SU-DHL-6 (cell line): Measurements from ENCODE around the gene CRX.

ENCODE experiments used
- H2AFZ ChIP-seq: fragments of 200-600 bp; sonication (generic); 2 replicates; pipeline ENCODE4 v1.6.1; 2014; ENCODE audit warnings: low read depth, mild to moderate bottlenecking, moderate library complexity, mixed read lengths, antibody characterized with exemption, low read length; ENCODE audit not compliant: severe bottlenecking
- H3F3A ChIP-seq: fragments of 200-600 bp; shearing (Covaris generic); 2 replicates; pipeline ENCODE4 v1.6.0; 2016; ENCODE audit warnings: antibody characterized with exemption, mild to moderate bottlenecking; ENCODE audit not compliant: insufficient read depth
- H3K27ac ChIP-seq: fragments of 200-600 bp; sonication (generic); 2 replicates; pipeline ENCODE4 v1.5.1; 2016; ENCODE audit warnings: low read depth, mild to moderate bottlenecking, low read length, moderate library complexity, mixed read lengths
- H3K27me3 ChIP-seq: fragments of 200-600 bp; sonication (generic), shearing (Covaris generic); 2 replicates; pipeline ENCODE4 v1.6.0; 2014; ENCODE audit warnings: mild to moderate bottlenecking, low read length
- H3K36me3 ChIP-seq: fragments of 200-600 bp; sonication (generic); 2 replicates; pipeline ENCODE4 v1.6.1; 2014; ENCODE audit warnings: mild to moderate bottlenecking, low read length, mixed read lengths
- H3K4me2 ChIP-seq: fragments of 300-600, 200-600 bp; shearing (Covaris generic), sonication (generic); 2 replicates; pipeline ENCODE4 v1.6.0; 2014; ENCODE audit warnings: low read length, low read depth, mild to moderate bottlenecking; ENCODE audit not compliant: poor library complexity, severe bottlenecking
- H3K4me3 ChIP-seq: fragments of 200-600 bp; sonication (generic); 2 replicates; pipeline ENCODE4 v1.5.1; 2014; ENCODE audit warnings: antibody characterized with exemption, low read length, mild to moderate bottlenecking, mixed read lengths; ENCODE audit not compliant: insufficient read depth, poor library complexity, severe bottlenecking
- H3K79me2 ChIP-seq: fragments of 200-600 bp; sonication (generic); 2 replicates; pipeline ENCODE4 v1.6.1; 2014; ENCODE audit warnings: mild to moderate bottlenecking, low read length, moderate library complexity; ENCODE audit not compliant: insufficient read depth
- H3K9ac ChIP-seq: fragments of 200-600 bp; sonication (generic); 2 replicates; pipeline ENCODE4 v1.7.0; 2014; ENCODE audit warnings: mild to moderate bottlenecking, low read length
- H3K9me2 ChIP-seq: fragments of 200-600 bp; sonication (generic); replicated peaks from 2 replicates; pipeline ENCODE4 v1.6.1; 2014; ENCODE audit warnings: low read length; ENCODE audit not compliant: insufficient read depth
- H3K9me3 ChIP-seq: fragments of 200-600 bp; sonication (generic); 2 replicates; pipeline ENCODE4 v1.6.1; 2014; ENCODE audit warnings: low read length, mixed read lengths; ENCODE audit not compliant: insufficient read depth
- H4K20me1 ChIP-seq: fragments of 200-600 bp; sonication (generic); 2 replicates; pipeline ENCODE4 v1.6.1; 2014; ENCODE audit warnings: low read depth, mild to moderate bottlenecking, antibody characterized with exemption, low read length, moderate library complexity, mixed read lengths
- EZH2phosphoT487 ChIP-seq: fragments of 200-600 bp; sonication (generic), shearing (Covaris generic); conservative IDR thresholded peaks from 2 replicates; pipeline ENCODE4 v1.6.1; 2018; ENCODE audit warnings: mild to moderate bottlenecking, antibody characterized with exemption, low read length, moderate library complexity, mixed read lengths
- TF ChIP-seq, protein P1 (sequence below): fragments of 200-600 bp; sonication (generic); IDR thresholded peaks from one replicate; pipeline ENCODE4 v1.5.1; 2017; ENCODE audit warnings: antibody characterized with exemption, mild to moderate bottlenecking, low read length, moderate library complexity; ENCODE audit not compliant: insufficient read depth, poor library complexity, severe bottlenecking

Gene CRX

DNA sequence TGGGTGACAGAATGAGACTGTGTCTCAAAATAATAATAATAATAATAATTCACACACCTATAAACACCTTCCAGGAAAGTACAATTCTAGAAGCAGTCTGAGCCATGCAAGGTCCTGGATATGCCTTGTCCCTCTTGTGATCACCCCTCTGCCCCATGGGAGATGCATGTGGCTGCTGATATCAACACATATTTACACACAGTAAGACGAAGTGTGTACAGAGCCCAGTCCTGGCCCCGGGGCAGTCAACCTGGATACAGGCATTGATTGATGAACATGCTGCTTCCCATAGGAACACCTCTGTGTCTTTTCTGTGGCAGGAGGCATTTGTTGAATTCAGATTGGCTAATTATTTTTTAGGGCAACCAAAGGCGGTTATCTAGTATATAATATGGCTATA, 61.2 kb downstream of the CRX start:
- no peaks in the 10 kb centered on the region for H3K27me3 ChIP-seq
- no peaks in the 10 kb centered on the region for H3K36me3 ChIP-seq
- no peaks in the 10 kb centered on the region for H3K9me3 ChIP-seq
- no peak overlapping the region for H3K9ac ChIP-seq
- no peak for TF ChIP-seq EZH2phosphoT487
- TF ChIP-seq, protein P1, sequence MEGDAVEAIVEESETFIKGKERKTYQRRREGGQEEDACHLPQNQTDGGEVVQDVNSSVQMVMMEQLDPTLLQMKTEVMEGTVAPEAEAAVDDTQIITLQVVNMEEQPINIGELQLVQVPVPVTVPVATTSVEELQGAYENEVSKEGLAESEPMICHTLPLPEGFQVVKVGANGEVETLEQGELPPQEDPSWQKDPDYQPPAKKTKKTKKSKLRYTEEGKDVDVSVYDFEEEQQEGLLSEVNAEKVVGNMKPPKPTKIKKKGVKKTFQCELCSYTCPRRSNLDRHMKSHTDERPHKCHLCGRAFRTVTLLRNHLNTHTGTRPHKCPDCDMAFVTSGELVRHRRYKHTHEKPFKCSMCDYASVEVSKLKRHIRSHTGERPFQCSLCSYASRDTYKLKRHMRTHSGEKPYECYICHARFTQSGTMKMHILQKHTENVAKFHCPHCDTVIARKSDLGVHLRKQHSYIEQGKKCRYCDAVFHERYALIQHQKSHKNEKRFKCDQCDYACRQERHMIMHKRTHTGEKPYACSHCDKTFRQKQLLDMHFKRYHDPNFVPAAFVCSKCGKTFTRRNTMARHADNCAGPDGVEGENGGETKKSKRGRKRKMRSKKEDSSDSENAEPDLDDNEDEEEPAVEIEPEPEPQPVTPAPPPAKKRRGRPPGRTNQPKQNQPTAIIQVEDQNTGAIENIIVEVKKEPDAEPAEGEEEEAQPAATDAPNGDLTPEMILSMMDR: no peak
- no peak overlapping the region for H3K4me2 ChIP-seq
- H4K20me1 ChIP-seq: no peaks in the 10 kb centered on the region
- no peaks in the 10 kb centered on the region for H3K9me2 ChIP-seq
- no peak overlapping the region for H3K27ac ChIP-seq
- no peaks in the 10 kb centered on the region for H3F3A ChIP-seq
- H2AFZ ChIP-seq: no peak overlapping the region
- no peaks in the 10 kb centered on the region for H3K79me2 ChIP-seq
- H3K4me3 ChIP-seq: no peak overlapping the region

DNA sequence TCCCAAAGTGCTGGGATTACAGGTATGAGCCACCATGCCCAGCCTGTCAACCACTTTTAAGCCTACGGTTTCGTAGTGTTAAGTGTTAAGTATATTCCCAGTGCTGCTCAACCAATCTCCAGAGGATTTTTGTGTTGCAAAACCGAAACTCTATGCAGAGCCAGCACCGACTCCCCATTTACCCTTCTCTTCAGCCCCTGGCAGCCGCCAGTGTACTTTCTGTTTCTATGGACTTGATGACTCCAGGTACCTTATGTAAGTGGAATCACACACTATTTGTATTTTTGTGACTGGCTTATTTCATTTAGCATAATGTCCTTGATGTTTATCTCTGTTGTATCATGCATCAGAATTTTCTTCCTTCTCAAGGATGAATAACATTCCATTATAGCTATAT, 63.3 kb downstream of the CRX start:
- Histone ChIP-seq H3F3A (no peaks in the 10 kb centered on the region), H3K9me2 (no peaks in the 10 kb centered on the region), H3K27me3 (no peaks in the 10 kb centered on the region), H3K9me3 (no peaks in the 10 kb centered on the region), H3K27ac (no peak overlapping the region), H3K36me3 (no peaks in the 10 kb centered on the region), H3K4me3 (no peak overlapping the region), H3K9ac (no peak overlapping the region), H2AFZ (no peak overlapping the region), H3K79me2 (no peaks in the 10 kb centered on the region), H3K4me2 (no peak overlapping the region), H4K20me1 (no peaks in the 10 kb centered on the region)
- TF ChIP-seq, protein P1: no peak
- TF ChIP-seq EZH2phosphoT487: no peak

DNA sequence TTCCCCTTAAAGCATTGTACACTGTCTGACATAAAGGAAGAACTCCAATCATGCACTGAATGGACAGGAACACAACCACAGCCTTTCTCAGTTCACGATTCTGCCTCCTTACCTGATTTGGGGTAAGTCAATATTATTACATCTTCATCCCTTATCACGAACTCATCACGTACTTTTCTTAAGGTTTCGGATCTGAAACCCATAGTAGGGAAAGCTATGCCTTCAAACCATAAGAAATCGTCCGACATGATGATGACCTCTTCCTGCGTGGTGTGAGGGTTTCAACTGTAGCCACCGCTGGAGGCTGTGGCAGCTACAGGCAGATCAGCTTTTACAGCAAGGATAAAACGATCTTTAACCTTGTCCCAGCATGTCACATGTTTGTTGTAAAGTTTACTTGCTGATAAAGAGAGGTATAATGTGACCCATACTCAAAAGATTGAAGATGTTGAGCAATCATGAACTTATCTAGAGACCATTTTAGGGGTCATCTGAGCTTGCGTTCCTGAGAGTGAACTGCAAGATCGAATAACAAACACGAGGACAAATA, 64.3 kb downstream of the CRX start, which contains the start of gene SULT2A1:
Gene SULT2A1 (minus strand): TSS at position 306 of the 550 bp plus-strand sequence. CDS start 58 bp downstream, at position 248.
- Histone ChIP-seq H4K20me1 (no peaks in the 10 kb centered on the region), H3K9ac (no peak within 1 kb of the TSS), H3K4me3 (no peak within 1 kb of the TSS), H3K27me3 (no peaks in the 10 kb centered on the region), H3K27ac (no peak within 1 kb of the TSS), H3K79me2 (no peaks in the 10 kb centered on the region), H2AFZ (no peak within 1 kb of the TSS), H3K4me2 (no peak within 1 kb of the TSS), H3K36me3 (no peaks in the 10 kb centered on the region), H3K9me3 (no peaks in the 10 kb centered on the region), H3K9me2 (no peaks in the 10 kb centered on the region), H3F3A (no peaks in the 10 kb centered on the region)
- TF ChIP-seq, protein P1: no peak
- no peak for TF ChIP-seq EZH2phosphoT487
